ENCODE measurements around the gene RARS2. TPM values are rescaled to one million over a fixed set of nuclear protein-coding genes. Genes with fewer than 3 reads are reported as not detected.

The RARS2 gene
- polyA plus RNA-seq, 1 experiment = 12.4 TPM

GRCh38 chr6:87481931-87482330 lies 107.9 kb downstream of the RARS2 start:
- Histone ChIP-seq H3K36me3 (ENCODE audit: control insufficient read depth, insufficient read depth, low read length) (no peaks in the 10 kb centered on the region), H3K27me3 (ENCODE audit: control insufficient read depth, insufficient read depth, low read length) (no peaks in the 10 kb centered on the region), H3K4me3 (ENCODE audit: low read depth, low read length) (no peak overlapping the region)
- no peak for DNase-seq (ENCODE audit: low read depth)
- TF ChIP-seq, protein P1, sequence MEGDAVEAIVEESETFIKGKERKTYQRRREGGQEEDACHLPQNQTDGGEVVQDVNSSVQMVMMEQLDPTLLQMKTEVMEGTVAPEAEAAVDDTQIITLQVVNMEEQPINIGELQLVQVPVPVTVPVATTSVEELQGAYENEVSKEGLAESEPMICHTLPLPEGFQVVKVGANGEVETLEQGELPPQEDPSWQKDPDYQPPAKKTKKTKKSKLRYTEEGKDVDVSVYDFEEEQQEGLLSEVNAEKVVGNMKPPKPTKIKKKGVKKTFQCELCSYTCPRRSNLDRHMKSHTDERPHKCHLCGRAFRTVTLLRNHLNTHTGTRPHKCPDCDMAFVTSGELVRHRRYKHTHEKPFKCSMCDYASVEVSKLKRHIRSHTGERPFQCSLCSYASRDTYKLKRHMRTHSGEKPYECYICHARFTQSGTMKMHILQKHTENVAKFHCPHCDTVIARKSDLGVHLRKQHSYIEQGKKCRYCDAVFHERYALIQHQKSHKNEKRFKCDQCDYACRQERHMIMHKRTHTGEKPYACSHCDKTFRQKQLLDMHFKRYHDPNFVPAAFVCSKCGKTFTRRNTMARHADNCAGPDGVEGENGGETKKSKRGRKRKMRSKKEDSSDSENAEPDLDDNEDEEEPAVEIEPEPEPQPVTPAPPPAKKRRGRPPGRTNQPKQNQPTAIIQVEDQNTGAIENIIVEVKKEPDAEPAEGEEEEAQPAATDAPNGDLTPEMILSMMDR (IDR thresholded peaks at IDR 0.05; ENCODE audit: insufficient read depth, low read depth, low read length) = no peak
- CTCF ChIA-PET = interaction anchor here (0.9 kb wide), 1 partner anchor 64 kb away, joined by 3 read pairs; no protein-coding TSS in a partner anchor
- POLR2A ChIA-PET = no interaction called here

GRCh38 chr6:87473419-87473903 lies 116.3 kb downstream of the RARS2 start:
- no peak for DNase-seq (ENCODE audit: low read depth)
- ChIA-PET POLR2A (interaction anchor here (0.5 kb wide), 1 partner anchor 116 kb away, joined by 5 read pairs; no protein-coding TSS in a partner anchor), CTCF (no interaction called here)
- TF ChIP-seq, protein P1 (IDR thresholded peaks at IDR 0.05; ENCODE audit: insufficient read depth, low read depth, low read length) = no peak
- H3K36me3 ChIP-seq (ENCODE audit: control insufficient read depth, insufficient read depth, low read length) = no peaks in the 10 kb centered on the region
- peak overlapping the region; percentile 82 for H3K4me3 ChIP-seq (ENCODE audit: low read depth, low read length)
- no peaks in the 10 kb centered on the region for H3K27me3 ChIP-seq (ENCODE audit: control insufficient read depth, insufficient read depth, low read length)

DNA sequence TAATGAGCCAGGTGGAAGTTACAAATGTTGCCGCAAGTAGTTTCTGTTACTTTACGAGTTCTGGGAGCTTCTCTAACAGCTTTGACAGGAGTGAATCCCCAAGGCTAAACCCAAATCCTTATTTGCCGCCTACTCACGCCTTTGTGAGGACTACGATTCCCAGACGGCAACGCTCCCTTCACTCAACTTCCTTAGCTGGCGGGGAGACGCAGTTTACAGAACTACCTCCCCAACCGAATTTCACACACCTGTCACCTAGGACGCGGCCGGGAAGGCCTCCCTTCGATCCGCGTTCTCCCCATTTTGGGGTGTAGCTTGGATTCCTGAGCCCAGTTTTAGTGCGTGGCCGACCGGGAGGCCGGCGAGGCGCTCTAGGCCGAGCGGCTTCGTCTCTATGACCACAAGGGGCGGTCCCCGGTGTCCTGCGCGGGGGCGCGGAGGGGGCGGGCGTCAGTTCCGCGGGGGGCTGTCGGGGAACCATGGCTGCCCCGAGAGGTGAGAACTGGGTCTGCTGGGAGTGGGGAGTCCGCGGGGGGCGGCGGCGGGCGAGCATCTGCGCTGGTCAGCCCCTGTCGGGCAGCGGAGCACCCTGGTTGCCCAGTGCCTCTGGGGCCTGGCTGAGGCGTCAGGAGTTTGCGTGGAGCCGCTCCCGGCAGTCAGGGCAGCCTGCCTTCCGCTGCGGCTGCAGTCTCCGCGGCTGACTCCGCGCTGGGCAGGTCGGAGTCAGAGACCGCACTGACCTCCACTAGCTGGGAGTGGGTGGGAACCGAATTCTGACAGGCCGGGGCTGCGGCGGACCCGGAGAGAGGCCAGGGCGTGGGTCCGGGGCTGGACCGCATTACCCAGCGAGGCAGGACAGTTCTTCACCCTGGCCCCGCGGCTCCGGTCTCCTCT lies 117.0 kb downstream of the RARS2 start, which contains the start of gene SLC35A1:
SLC35A1 (plus strand) TSS at position 450 of the 894 bp plus-strand sequence; CDS start at position 480, 30 bp downstream.
- POLR2A ChIA-PET = no interaction called here
- CTCF ChIA-PET = interaction anchor here (0.8 kb wide), 1 partner anchor 150 kb away, joined by 3 read pairs; the partner anchor contains the start of gene SMIM8
- TF ChIP-seq, protein P1 (IDR thresholded peaks at IDR 0.05; ENCODE audit: insufficient read depth, low read depth, low read length) = peak; percentile 35
- Histone ChIP-seq H3K4me3 (ENCODE audit: low read depth, low read length) (peak within 1 kb of the TSS; percentile 82), H3K36me3 (ENCODE audit: control insufficient read depth, insufficient read depth, low read length) (no peaks in the 10 kb centered on the region), H3K27me3 (ENCODE audit: control insufficient read depth, insufficient read depth, low read length) (no peaks in the 10 kb centered on the region; the same call in 1 of the 2 replicates)
- DNase-seq (ENCODE audit: low read depth) = peak; percentile 34

DNA sequence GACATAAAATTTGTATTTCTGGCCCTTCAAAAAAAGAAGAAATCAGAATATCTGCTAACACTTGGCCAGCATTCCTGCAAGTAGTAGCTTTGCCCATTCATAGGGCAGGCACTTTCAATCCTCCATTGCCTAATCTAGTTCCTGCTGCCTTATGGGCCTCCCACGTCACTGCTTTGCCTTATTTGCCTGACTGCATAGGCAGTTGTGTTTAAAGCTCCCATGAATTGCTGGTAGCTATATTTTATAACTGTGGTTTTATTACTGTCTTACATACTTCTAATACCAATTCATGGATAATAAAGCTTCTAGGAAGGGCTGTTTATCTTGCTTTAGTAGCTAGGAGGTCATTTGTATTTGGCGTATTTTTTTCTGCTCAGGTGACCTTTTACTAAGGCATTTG lies 124.7 kb downstream of the RARS2 start:
- DNase-seq (ENCODE audit: low read depth) = no peak
- POLR2A ChIA-PET = interaction anchor here (0.5 kb wide), 1 partner anchor 369 kb away, joined by 4 read pairs; no protein-coding TSS in a partner anchor
- TF ChIP-seq, protein P1 (IDR thresholded peaks at IDR 0.05; ENCODE audit: insufficient read depth, low read depth, low read length) = no peak
- H3K36me3 ChIP-seq (ENCODE audit: control insufficient read depth, insufficient read depth, low read length) = no peaks in the 10 kb centered on the region
- CTCF ChIA-PET = interaction anchor here (0.5 kb wide), 2 partner anchors 43 to 74 kb away, joined by 3 read pairs; no protein-coding TSS in a partner anchor
- peaks cover 3% of the 10 kb centered on the region; the same call in 1 of the 2 replicates for H3K27me3 ChIP-seq (ENCODE audit: control insufficient read depth, insufficient read depth, low read length)
- H3K4me3 ChIP-seq (ENCODE audit: low read depth, low read length) = no peak overlapping the region

Small RNAs within 50 kb of the gene (small RNA-seq; reads per million reads assigned to genes)
- not detected for gene RNU6-444P (ENCODE audit: insufficient read length, low read depth, low replicate concordance)

Other genes starting within 250 kb of the RARS2 start
- 0.20 and 0.78 TPM in 2 replicates for gene C6orf163, start 245.2 kb downstream of the RARS2 start, polyA plus RNA-seq (2011; rRNA removed)
- 0.07 and 0.10 TPM in 2 replicates for gene CFAP206, start 182.0 kb downstream of the RARS2 start, polyA plus RNA-seq (2011; rRNA removed)
- 10.5 and 21.1 TPM in 2 replicates for gene SLC35A1, start 117.0 kb downstream of the RARS2 start, polyA plus RNA-seq (2011; rRNA removed)
- gene ORC3, start 148 bp upstream of the RARS2 start, polyA plus RNA-seq (2011; rRNA removed) = 17.3 and 35.5 TPM in 2 replicates
- 8.1 and 15.1 TPM in 2 replicates for gene AKIRIN2, start 112.2 kb upstream of the RARS2 start, polyA plus RNA-seq (2011; rRNA removed)